NB4 (cell line): ENCODE data around the gene LTA4H.

Experiments used
- CTCF ChIP-seq: IDR thresholded peaks from one replicate; pipeline ENCODE4 v1.5.1; 2012; ENCODE audit warnings: low read depth, low read length
- MAX ChIP-seq: IDR thresholded peaks from 2 replicates; pipeline ENCODE4 v1.6.1; 2011; ENCODE audit warnings: low read depth, low read length

GRCh38 chr12:96039516-96039915 lies 4.1 kb upstream of the LTA4H start:
- no peak for TF ChIP-seq CTCF
- TF ChIP-seq MAX, result no peak
